GM23338 (cell line): ENCODE measurements around the gene SLC7A10. TPM values are rescaled to one million over a fixed set of nuclear protein-coding genes. Genes with fewer than 3 reads are reported as not detected.

Source experiments
- ATAC-seq: fragments of 200-7000 bp; cut with Tn5 transposase; 3 replicates; pipeline ENCODE4 v1.9.1; 2020
- DNase-seq: peaks from one replicate; pipeline ENCODE4 v3.0.0-alpha.2; 2015; ENCODE audit warnings: low spot score
- H2AFZ ChIP-seq: fragments of 200-600 bp; sonication (generic); 2 replicates; pipeline ENCODE4 v1.8.0; 2016; ENCODE audit warnings: antibody characterized with exemption, mild to moderate bottlenecking, moderate library complexity
- H3F3A ChIP-seq: fragments of 200-600 bp; sonication (generic); replicated peaks from 2 replicates; pipeline ENCODE4 v1.8.0; 2017; ENCODE audit warnings: antibody characterized with exemption, mixed run types, low read depth
- H3K27ac ChIP-seq: fragments of 200-600 bp; sonication (generic); 2 replicates; pipeline ENCODE4 v1.6.1; 2016; ENCODE audit warnings: low read depth
- H3K27me3 ChIP-seq: fragments of 200-600 bp; sonication (generic); 2 replicates; pipeline ENCODE4 v1.8.0; 2016; ENCODE audit warnings: mild to moderate bottlenecking, mixed run types, moderate library complexity; ENCODE audit not compliant: insufficient read depth
- H3K36me3 ChIP-seq: fragments of 200-600 bp; sonication (generic); 2 replicates; pipeline ENCODE4 v1.8.0; 2016; ENCODE audit warnings: mild to moderate bottlenecking; ENCODE audit not compliant: insufficient read depth
- H3K4me1 ChIP-seq: fragments of 200-600 bp; sonication (generic); 2 replicates; pipeline ENCODE4 v1.8.0; 2016; ENCODE audit warnings: mild to moderate bottlenecking, moderate library complexity; ENCODE audit not compliant: insufficient read depth
- H3K4me2 ChIP-seq: fragments of 200-600 bp; sonication (generic); 2 replicates; pipeline ENCODE4 v1.7.1; 2017; ENCODE audit warnings: mixed run types
- H3K4me3 ChIP-seq: fragments of 200-600 bp; sonication (generic); 2 replicates; pipeline ENCODE4 v1.6.1; 2016; ENCODE audit warnings: mixed run types
- H3K79me2 ChIP-seq: fragments of 200-600 bp; sonication (generic); replicated peaks from 2 replicates; pipeline ENCODE4 v1.8.0; 2017; ENCODE audit warnings: mild to moderate bottlenecking; ENCODE audit not compliant: insufficient read depth
- H3K9me2 ChIP-seq: fragments of 200-600 bp; sonication (generic); 2 replicates; pipeline ENCODE4 v1.8.0; 2017; ENCODE audit not compliant: insufficient read depth
- H4K20me1 ChIP-seq: fragments of 200-600 bp; sonication (generic); replicated peaks from 2 replicates; pipeline ENCODE4 v1.8.0; 2017; ENCODE audit warnings: mild to moderate bottlenecking; ENCODE audit not compliant: insufficient read depth
- H3K27ac Mint-ChIP-seq: 2 replicates; pipeline ENCODE4 v1.8.0; 2020; ENCODE audit warnings: inconsistent platforms, mild to moderate bottlenecking, moderate library complexity, mixed read lengths
- H3K27me3 Mint-ChIP-seq: 3 replicates; pipeline ENCODE4 v1.8.0; 2022; ENCODE audit warnings: low read depth, mild to moderate bottlenecking, moderate library complexity, mixed read lengths, inconsistent platforms; ENCODE audit not compliant: insufficient read depth, poor library complexity
- H3K36me3 Mint-ChIP-seq: 3 replicates; pipeline ENCODE4 v1.8.0; 2021; ENCODE audit warnings: low read depth, mild to moderate bottlenecking, inconsistent platforms, moderate library complexity, mixed read lengths
- H3K4me1 Mint-ChIP-seq: 3 replicates; pipeline ENCODE4 v1.8.0; 2020; ENCODE audit warnings: mild to moderate bottlenecking, inconsistent platforms, mixed read lengths
- H3K4me3 Mint-ChIP-seq: 3 replicates; pipeline ENCODE4 v1.8.0; 2021; ENCODE audit warnings: moderate library complexity, mild to moderate bottlenecking, inconsistent platforms, mixed read lengths
- H3K9me3 Mint-ChIP-seq: 3 replicates; pipeline ENCODE4 v1.8.0; 2020; ENCODE audit warnings: moderate library complexity, mild to moderate bottlenecking, inconsistent platforms, mixed read lengths
- CREB1 ChIP-seq: fragments of 250-450 bp; sonication (Bioruptor Pico); IDR thresholded peaks from 2 replicates; pipeline ENCODE4 v1.5.0; 2020; ENCODE audit warnings: low read depth, mild to moderate bottlenecking, moderate library complexity
- EZH2 ChIP-seq: fragments of 200-600 bp; sonication (generic); IDR thresholded peaks from one replicate; pipeline ENCODE4 v1.8.0; 2017; ENCODE audit warnings: antibody characterized with exemption, mild to moderate bottlenecking, low read depth; ENCODE audit not compliant: unreplicated experiment
- EZH2phosphoT487 ChIP-seq: fragments of 200-600 bp; sonication (generic); IDR thresholded peaks from one replicate; pipeline ENCODE4 v1.8.1; 2018; ENCODE audit warnings: antibody characterized with exemption; ENCODE audit not compliant: unreplicated experiment
- JUNB ChIP-seq: IDR thresholded peaks from one replicate; pipeline ENCODE4 v1.6.1; 2016; ENCODE audit warnings: antibody characterized with exemption; ENCODE audit not compliant: unreplicated experiment
- NANOG ChIP-seq: IDR thresholded peaks from 2 replicates; pipeline ENCODE4 v1.6.1; 2016; ENCODE audit warnings: antibody characterized with exemption, borderline replicate concordance
- POLR2AphosphoS5 ChIP-seq: IDR thresholded peaks from 2 replicates; pipeline ENCODE4 v1.6.1; 2016; ENCODE audit warnings: antibody characterized with exemption, low read depth
- STAT1 ChIP-seq: IDR thresholded peaks from one replicate; pipeline ENCODE4 v1.6.1; 2016; ENCODE audit warnings: antibody characterized with exemption; ENCODE audit not compliant: unreplicated experiment
- ZNF114 ChIP-seq: fragments of 250-450 bp; sonication (Bioruptor Pico); IDR thresholded peaks from 2 replicates; pipeline ENCODE4 v1.5.0; 2020; ENCODE audit warnings: mild to moderate bottlenecking, moderate library complexity
- ZNF331 ChIP-seq: fragments of 250-450 bp; sonication (Bioruptor Pico); IDR thresholded peaks from 2 replicates; pipeline ENCODE4 v1.5.0; 2020; ENCODE audit warnings: low read depth, mild to moderate bottlenecking, moderate library complexity
- polyA plus RNA-seq: library from polyadenylated mRNA; unstranded; fragments of >200 nt; fragmentation: Nextera tagmentation; extraction: Ambion mirVana; gene quantifications from 2 replicates; pipeline ENCODE4 v1.2.1, GENCODE V29; 2016
- total RNA-seq: library from RNA; depleted of rRNA; stranded (reverse); fragments of >200 nt; shearing (Covaris generic); gene quantifications from 2 replicates; pipeline ENCODE4 v1.2.3, GENCODE V29; 2014
- TF ChIP-seq, protein P1 (sequence below): IDR thresholded peaks from 2 replicates; pipeline ENCODE4 v1.6.1; 2016; ENCODE audit warnings: antibody characterized with exemption
- TF ChIP-seq, protein P2 (sequence below): fragments of 250-450 bp; sonication (Bioruptor Pico); IDR thresholded peaks from 2 replicates; pipeline ENCODE4 v1.5.0; 2020; ENCODE audit warnings: mild to moderate bottlenecking, moderate library complexity
- TF ChIP-seq, protein P3 (sequence below): IDR thresholded peaks from one replicate; pipeline ENCODE4 v1.6.1; 2018; ENCODE audit warnings: antibody characterized with exemption; ENCODE audit not compliant: unreplicated experiment

Gene SLC7A10
- total and polyA plus RNA-seq, 2 experiments from 2014 or later = 3.3 to 6.3 TPM

DNA sequence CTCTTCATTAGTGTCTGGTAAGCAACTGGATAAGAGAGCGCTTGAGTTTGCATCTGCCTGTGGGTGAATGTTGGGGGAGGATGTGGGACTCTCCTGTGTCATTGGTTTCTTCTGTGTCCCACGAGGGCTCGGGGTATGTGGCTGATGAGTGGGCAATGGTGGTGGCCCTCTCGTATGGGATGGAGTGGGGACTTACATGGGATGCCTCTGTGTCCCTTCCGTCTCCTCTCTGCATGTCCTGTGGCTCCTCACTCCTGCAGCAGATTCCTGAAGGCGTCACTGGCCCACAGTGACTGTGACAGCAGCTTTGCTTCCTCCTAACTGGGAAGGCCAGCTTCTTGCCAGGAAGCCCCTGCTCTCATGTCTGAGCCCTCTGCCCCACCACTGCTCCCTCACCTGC, 34.1 kb downstream of the SLC7A10 start:
- H3K4me3 Mint-ChIP-seq = no peak overlapping the region
- ATAC-seq = no peak

More for the DNA sequence above, 34.1 kb downstream of the SLC7A10 start:
- no peaks in the 10 kb centered on the region for H3K36me3 ChIP-seq
- H2AFZ ChIP-seq = no peak overlapping the region
- DNase-seq = no peak
- no peaks in the 10 kb centered on the region for H4K20me1 ChIP-seq
- no peaks in the 10 kb centered on the region for H3K9me2 ChIP-seq
- H3K79me2 ChIP-seq = no peaks in the 10 kb centered on the region
- no peak for TF ChIP-seq EZH2
- no peak for TF ChIP-seq NANOG
- TF ChIP-seq, protein P1, sequence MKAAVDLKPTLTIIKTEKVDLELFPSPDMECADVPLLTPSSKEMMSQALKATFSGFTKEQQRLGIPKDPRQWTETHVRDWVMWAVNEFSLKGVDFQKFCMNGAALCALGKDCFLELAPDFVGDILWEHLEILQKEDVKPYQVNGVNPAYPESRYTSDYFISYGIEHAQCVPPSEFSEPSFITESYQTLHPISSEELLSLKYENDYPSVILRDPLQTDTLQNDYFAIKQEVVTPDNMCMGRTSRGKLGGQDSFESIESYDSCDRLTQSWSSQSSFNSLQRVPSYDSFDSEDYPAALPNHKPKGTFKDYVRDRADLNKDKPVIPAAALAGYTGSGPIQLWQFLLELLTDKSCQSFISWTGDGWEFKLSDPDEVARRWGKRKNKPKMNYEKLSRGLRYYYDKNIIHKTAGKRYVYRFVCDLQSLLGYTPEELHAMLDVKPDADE = no peak
- no peak for TF ChIP-seq ZNF114 (CRISPR knock-in tag)
- no peak for TF ChIP-seq CREB1 (CRISPR knock-in tag)
- no peak for TF ChIP-seq EZH2phosphoT487
- TF ChIP-seq ZNF331 (CRISPR knock-in tag) = no peak
- no peak for TF ChIP-seq POLR2AphosphoS5
- no peak for TF ChIP-seq STAT1
- TF ChIP-seq JUNB = no peak
- TF ChIP-seq, protein P2, sequence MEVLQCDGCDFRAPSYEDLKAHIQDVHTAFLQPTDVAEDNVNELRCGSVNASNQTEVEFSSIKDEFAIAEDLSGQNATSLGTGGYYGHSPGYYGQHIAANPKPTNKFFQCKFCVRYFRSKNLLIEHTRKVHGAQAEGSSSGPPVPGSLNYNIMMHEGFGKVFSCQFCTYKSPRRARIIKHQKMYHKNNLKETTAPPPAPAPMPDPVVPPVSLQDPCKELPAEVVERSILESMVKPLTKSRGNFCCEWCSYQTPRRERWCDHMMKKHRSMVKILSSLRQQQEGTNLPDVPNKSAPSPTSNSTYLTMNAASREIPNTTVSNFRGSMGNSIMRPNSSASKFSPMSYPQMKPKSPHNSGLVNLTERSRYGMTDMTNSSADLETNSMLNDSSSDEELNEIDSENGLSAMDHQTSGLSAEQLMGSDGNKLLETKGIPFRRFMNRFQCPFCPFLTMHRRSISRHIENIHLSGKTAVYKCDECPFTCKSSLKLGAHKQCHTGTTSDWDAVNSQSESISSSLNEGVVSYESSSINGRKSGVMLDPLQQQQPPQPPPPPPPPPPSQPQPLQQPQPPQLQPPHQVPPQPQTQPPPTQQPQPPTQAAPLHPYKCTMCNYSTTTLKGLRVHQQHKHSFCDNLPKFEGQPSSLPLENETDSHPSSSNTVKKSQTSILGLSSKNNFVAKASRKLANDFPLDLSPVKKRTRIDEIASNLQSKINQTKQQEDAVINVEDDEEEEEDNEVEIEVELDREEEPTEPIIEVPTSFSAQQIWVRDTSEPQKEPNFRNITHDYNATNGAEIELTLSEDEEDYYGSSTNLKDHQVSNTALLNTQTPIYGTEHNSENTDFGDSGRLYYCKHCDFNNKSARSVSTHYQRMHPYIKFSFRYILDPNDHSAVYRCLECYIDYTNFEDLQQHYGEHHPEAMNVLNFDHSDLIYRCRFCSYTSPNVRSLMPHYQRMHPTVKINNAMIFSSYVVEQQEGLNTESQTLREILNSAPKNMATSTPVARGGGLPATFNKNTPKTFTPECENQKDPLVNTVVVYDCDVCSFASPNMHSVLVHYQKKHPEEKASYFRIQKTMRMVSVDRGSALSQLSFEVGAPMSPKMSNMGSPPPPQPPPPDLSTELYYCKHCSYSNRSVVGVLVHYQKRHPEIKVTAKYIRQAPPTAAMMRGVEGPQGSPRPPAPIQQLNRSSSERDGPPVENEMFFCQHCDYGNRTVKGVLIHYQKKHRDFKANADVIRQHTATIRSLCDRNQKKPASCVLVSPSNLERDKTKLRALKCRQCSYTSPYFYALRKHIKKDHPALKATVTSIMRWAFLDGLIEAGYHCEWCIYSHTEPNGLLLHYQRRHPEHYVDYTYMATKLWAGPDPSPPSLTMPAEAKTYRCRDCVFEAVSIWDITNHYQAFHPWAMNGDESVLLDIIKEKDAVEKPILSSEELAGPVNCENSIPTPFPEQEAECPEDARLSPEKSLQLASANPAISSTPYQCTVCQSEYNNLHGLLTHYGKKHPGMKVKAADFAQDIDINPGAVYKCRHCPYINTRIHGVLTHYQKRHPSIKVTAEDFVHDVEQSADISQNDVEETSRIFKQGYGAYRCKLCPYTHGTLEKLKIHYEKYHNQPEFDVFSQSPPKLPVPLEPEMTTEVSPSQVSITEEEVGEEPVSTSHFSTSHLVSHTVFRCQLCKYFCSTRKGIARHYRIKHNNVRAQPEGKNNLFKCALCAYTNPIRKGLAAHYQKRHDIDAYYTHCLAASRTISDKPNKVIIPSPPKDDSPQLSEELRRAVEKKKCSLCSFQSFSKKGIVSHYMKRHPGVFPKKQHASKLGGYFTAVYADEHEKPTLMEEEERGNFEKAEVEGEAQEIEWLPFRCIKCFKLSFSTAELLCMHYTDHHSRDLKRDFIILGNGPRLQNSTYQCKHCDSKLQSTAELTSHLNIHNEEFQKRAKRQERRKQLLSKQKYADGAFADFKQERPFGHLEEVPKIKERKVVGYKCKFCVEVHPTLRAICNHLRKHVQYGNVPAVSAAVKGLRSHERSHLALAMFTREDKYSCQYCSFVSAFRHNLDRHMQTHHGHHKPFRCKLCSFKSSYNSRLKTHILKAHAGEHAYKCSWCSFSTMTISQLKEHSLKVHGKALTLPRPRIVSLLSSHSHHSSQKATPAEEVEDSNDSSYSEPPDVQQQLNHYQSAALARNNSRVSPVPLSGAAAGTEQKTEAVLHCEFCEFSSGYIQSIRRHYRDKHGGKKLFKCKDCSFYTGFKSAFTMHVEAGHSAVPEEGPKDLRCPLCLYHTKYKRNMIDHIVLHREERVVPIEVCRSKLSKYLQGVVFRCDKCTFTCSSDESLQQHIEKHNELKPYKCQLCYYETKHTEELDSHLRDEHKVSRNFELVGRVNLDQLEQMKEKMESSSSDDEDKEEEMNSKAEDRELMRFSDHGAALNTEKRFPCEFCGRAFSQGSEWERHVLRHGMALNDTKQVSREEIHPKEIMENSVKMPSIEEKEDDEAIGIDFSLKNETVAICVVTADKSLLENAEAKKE = no peak
- TF ChIP-seq, protein P3, sequence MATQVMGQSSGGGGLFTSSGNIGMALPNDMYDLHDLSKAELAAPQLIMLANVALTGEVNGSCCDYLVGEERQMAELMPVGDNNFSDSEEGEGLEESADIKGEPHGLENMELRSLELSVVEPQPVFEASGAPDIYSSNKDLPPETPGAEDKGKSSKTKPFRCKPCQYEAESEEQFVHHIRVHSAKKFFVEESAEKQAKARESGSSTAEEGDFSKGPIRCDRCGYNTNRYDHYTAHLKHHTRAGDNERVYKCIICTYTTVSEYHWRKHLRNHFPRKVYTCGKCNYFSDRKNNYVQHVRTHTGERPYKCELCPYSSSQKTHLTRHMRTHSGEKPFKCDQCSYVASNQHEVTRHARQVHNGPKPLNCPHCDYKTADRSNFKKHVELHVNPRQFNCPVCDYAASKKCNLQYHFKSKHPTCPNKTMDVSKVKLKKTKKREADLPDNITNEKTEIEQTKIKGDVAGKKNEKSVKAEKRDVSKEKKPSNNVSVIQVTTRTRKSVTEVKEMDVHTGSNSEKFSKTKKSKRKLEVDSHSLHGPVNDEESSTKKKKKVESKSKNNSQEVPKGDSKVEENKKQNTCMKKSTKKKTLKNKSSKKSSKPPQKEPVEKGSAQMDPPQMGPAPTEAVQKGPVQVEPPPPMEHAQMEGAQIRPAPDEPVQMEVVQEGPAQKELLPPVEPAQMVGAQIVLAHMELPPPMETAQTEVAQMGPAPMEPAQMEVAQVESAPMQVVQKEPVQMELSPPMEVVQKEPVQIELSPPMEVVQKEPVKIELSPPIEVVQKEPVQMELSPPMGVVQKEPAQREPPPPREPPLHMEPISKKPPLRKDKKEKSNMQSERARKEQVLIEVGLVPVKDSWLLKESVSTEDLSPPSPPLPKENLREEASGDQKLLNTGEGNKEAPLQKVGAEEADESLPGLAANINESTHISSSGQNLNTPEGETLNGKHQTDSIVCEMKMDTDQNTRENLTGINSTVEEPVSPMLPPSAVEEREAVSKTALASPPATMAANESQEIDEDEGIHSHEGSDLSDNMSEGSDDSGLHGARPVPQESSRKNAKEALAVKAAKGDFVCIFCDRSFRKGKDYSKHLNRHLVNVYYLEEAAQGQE = no peak
- peaks cover 23% of the 10 kb centered on the region for H3K27me3 ChIP-seq
- H3K27ac Mint-ChIP-seq = no peak overlapping the region
- no peak overlapping the region for H3K27ac ChIP-seq
- no peak overlapping the region for H3K4me2 ChIP-seq
- peaks cover 11% of the 10 kb centered on the region for H3K4me1 ChIP-seq
- H3K4me3 ChIP-seq = no peak overlapping the region
- H3F3A ChIP-seq = 0 out of 2 replicates have a peak, but pooled peaks cover 3% of the 10 kb centered on the region
- H3K27me3 Mint-ChIP-seq = peaks cover 22% of the 10 kb centered on the region
- H3K9me3 Mint-ChIP-seq = no peaks in the 10 kb centered on the region; the same call in 2 of the 3 replicates
- H3K4me1 Mint-ChIP-seq = peaks cover 7% of the 10 kb centered on the region
- no peaks in the 10 kb centered on the region for H3K36me3 Mint-ChIP-seq
